ENCODE data around the gene EFNA5.
"Not testable (repeated sequence)": the region's sequence is repeated elsewhere in the genome, so short reads cannot be mapped to it uniquely, and the experiment has no call there.

The EFNA5 gene

GRCh38 chr5:107346580-107346979 is 324.2 kb downstream of the EFNA5 start:
- not testable (repeated sequence) for DNase-seq

GRCh38 chr5:107342371-107342770 is 328.4 kb downstream of the EFNA5 start:
- no peak for DNase-seq

GRCh38 chr5:107341376-107342084 is 329.2 kb downstream of the EFNA5 start:
- no peak for DNase-seq

GRCh38 chr5:107340631-107341030 is 330.1 kb downstream of the EFNA5 start:
- no peak for DNase-seq

GRCh38 chr5:107338335-107338734 is 332.4 kb downstream of the EFNA5 start:
- no peak for DNase-seq

- DNase-seq, result no peak
These were observed 333.5 kb downstream of the EFNA5 start for GRCh38 chr5:107337281-107337680.

- no peak for DNase-seq
These were observed 338.9 kb downstream of the EFNA5 start for GRCh38 chr5:107331882-107332281.

- no peak for DNase-seq
These were observed 339.4 kb downstream of the EFNA5 start for GRCh38 chr5:107331312-107331711.

GRCh38 chr5:107330903-107331302 is 339.8 kb downstream of the EFNA5 start:
- no peak for DNase-seq

- no peak for DNase-seq
These were observed 340.9 kb downstream of the EFNA5 start for GRCh38 chr5:107329850-107330249.
